Esophagus muscularis mucosa (tissue), 3 donors: ENCODE measurements around the gene PHLDB1.

ENCODE experiments used
- POLR2AphosphoS5 ChIP-seq, 2 donors: sonication (generic); formaldehyde crosslinking; IDR thresholded peaks; one replicate each; pipeline ENCODE4 v1.6.1; 2017; ENCODE audit warnings: antibody characterized with exemption in 2 of 2
- TF ChIP-seq, protein P1 (sequence below), 3 experiments: fragments of 200-600 bp in 2 of 3; fragments of 450-650 bp in 1 of 3; sonication (generic) in 2 of 3; IDR thresholded peaks; one replicate each; pipeline ENCODE4 v1.5.1; 2017 to 2019; ENCODE audit warnings: antibody characterized with exemption in 3 of 3, mild to moderate bottlenecking in 2 of 3, moderate library complexity in 1 of 3

- TF ChIP-seq, protein P1, sequence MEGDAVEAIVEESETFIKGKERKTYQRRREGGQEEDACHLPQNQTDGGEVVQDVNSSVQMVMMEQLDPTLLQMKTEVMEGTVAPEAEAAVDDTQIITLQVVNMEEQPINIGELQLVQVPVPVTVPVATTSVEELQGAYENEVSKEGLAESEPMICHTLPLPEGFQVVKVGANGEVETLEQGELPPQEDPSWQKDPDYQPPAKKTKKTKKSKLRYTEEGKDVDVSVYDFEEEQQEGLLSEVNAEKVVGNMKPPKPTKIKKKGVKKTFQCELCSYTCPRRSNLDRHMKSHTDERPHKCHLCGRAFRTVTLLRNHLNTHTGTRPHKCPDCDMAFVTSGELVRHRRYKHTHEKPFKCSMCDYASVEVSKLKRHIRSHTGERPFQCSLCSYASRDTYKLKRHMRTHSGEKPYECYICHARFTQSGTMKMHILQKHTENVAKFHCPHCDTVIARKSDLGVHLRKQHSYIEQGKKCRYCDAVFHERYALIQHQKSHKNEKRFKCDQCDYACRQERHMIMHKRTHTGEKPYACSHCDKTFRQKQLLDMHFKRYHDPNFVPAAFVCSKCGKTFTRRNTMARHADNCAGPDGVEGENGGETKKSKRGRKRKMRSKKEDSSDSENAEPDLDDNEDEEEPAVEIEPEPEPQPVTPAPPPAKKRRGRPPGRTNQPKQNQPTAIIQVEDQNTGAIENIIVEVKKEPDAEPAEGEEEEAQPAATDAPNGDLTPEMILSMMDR (IDR thresholded peaks at IDR 0.05): no peak
- no peak for TF ChIP-seq POLR2AphosphoS5 (IDR thresholded peaks at IDR 0.05)
These were observed 20.6 kb downstream of the PHLDB1 start for GRCh38 chr11:118628031-118628430.
